HG02938 (cell line): Measurements from ENCODE around the gene NCS1.

Source experiments
- ATAC-seq: cut with Tn5 transposase; IDR thresholded peaks from one replicate; pipeline ENCODE4 v1.9.1; 2021; ENCODE audit warnings: mild to moderate bottlenecking, moderate library complexity; ENCODE audit not compliant: unreplicated experiment

Gene NCS1

DNA sequence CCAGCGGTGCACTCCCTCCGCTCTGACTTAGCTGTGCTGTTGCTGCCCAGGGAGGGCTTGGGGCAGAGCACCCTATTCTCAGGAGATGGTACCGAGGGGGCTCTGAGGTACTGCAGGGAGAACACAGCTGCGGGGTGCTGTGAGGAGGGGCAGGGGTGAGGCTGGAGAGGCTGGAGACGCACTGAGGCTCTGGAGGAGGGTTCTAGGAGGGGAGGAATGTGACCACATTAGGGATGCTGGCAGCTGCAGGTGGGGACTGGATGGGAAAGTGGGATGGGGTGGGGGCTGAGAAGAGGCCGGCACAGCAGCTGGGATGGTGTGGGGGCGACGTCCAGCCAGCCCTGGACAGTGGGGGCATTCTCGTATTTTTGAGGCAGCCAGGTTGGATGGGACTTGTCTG is 20.9 kb downstream of the NCS1 start:
- no peak for ATAC-seq

DNA sequence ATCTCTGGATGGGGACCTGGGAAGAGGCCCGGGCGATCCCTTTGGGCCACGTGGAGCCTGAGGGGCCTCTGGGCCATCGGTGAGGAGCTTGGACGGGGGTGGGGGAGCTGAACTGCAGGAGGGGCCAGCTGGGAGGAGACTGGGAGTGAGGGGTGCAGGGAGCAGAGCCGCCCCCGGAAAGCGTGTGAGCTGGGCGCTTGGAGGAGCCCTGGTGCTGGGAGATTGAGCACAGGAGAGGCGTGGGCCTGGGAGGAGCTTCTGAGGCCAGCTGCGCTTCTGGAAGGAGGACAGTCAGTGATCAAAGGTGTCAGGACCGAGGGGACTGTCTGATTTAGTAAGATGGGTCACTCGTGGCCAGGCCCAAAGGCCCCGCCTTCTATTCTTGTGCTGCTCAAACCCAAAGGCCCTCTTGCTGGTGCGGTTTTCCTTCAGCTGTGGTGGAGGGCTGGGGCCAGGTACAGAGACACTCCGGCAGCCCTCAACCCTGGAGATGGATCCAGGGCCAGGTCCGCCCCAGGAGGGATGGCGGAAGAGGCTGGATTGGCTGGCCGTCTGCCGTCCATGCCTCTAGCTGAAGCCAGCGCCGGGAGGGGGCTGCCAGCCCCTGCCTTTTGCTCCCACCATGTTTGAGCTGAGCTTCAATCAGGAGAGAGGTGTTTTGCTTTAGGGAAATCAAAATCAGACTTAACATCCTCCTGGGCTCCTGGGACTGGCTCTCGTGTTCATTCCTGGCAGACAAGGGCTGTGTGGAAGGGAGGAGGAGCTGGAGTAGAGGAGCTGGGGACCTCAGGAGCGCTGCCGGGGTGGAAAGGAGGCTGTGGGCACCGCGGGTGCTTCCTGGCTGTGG is 21.6 kb downstream of the NCS1 start:
- no peak for ATAC-seq

DNA sequence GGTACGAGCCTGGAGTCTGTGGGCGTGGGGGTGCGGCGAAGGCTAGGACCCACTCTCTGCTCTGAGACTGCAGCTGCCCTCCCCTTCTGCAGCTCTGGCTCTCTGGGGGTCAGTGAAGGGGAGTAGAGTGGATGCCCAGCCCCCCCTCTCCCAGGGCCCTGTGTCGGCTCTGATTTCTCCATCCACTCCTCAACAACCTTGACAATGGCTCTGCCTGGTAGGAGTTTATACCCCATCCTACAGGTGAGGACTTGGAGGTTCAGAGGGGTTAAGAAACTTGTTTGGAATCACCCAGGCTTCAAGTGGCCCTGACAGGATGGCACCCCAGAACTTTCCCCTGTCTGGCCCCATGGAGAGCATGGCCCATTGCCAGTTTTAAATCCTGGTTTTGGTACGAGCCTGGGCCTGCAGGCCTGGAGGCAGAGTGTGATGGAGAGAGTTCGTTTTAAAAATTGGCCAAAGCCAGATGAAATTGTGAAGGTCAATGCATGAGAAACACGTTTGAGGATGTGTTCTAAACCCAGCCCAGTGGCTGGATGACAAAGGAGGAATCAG is 22.3 kb downstream of the NCS1 start:
- no peak for ATAC-seq

DNA sequence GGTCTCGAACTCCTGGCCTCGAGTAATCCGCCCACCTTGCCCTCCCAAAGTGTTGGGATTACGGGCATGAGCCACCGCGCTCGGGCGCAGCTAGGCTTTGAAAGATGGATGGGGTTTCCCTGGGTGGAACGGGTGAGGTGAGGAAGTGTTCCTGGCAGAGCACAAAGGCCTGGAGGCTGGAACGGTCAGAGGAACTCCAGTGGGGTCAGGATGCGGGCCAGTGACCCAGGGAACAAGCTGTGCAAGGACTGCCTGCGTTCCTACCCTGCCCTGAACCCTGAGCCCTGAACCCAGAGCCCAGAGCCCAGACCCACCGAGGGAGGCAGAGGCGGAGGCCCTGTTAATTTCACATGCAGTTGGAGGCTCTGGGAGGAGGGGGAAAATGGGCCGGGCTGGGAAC is 23.4 kb downstream of the NCS1 start:
- ATAC-seq = no peak

DNA sequence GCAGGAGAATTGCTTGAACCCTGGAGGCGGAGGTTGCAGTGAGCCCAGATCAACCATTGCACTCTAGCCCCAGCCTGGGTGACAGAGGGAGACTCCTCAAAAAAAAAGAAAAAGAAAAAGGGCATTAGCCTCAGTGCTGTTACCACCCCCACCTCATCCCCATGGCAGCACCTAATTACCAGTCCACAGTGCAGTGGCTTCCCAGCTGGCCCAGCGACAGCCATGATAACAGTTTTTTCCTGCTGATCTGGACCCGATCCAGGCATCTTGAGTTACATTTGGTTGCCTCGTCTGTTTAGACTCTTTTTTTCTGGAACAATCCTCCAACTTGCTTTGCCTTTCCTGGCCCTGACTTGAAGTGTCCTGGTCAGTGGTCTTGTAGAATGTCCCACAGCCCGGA is 24.4 kb downstream of the NCS1 start:
- ATAC-seq = no peak

DNA sequence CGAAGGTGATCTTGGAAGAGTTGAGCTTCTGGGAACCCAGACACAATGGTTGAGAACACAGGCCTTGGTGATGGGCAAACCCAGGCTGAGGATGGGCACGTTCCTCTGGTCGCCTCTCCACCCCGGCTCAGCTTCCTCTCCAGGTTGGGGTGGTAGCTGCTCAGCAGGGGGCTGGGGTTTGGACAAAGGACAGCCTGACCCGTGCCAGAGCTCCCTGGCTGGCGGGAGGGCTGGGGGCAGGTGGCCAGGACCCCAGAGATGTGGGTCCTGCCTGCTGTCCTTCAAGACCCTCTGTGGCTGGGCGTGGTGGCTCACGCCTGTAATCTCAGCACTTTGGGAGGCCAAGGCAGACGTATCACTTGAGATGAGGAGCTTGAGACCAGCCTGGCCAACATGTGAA is 25.2 kb downstream of the NCS1 start:
- ATAC-seq = no peak

DNA sequence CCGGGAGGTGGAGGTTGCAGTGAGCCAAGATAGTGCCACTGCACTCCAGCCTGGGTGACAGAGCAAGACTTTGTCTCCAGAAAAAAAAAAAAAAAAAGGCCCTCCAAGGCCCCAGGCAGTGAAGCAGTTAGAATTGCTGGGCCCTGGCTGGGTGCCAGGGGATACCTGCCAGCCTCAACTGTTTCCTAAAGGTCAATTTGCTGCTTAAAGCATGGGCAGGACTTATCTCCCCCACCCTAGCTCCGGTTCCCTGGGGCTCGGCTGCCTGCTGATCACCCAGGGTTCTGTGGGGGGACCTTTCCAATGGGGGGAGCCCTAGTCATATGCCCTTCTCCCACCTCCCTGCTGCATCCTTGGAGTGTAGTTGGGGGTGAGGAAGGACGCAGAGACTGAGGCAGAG is 25.7 kb downstream of the NCS1 start:
- no peak for ATAC-seq

DNA sequence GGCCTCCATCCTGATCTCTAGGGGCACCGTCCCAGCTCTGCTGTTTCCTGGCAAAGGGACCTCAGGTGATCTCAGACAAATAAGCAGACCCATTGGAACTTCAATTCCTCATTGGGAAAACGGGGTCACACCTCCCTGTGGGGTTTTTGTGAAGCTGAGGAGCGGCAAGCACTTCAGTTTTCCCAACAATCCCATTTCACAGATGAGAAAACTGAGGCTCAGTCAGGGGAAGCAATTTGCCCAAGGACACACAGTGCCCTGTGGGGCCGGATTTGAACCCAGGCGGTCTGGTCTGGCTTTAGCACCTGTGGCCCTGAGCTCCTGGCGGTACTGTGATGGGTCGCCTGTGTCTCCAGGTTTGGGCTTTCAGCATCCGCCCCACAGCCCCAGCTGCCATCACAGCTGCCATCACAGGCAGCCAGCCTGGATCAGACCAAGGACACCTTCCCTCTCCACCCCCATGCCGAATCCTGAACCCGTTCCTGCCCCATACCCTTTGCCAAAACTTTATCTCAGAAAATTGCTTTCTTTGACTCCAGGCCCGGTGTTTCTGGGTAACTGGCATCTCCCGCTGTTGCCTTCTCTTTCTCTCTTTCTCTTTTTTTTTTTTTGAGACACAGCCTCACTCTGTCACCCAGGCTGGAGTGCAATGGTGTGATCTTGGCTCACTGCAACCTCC is 26.4 kb downstream of the NCS1 start:
- no peak for ATAC-seq

DNA sequence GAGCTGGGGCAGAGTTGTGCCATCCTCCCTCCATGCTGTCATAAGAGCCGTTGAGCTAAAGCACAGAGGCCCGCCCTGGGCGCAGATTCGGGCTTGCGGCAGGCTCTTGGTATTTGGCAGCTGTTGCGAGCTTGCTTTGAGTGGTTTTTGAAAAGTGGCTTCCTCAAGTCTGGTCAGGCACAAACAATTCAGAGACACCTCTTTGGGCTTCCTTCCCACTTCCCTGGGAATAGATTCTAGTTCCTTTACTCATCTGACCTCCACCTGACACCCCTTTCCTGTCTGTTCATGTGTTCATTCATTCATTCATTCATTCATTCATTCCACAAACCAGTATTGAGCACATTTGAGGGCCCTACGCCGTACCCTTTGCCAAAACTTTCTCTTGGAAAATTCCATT is 27.4 kb downstream of the NCS1 start:
- ATAC-seq = no peak

DNA sequence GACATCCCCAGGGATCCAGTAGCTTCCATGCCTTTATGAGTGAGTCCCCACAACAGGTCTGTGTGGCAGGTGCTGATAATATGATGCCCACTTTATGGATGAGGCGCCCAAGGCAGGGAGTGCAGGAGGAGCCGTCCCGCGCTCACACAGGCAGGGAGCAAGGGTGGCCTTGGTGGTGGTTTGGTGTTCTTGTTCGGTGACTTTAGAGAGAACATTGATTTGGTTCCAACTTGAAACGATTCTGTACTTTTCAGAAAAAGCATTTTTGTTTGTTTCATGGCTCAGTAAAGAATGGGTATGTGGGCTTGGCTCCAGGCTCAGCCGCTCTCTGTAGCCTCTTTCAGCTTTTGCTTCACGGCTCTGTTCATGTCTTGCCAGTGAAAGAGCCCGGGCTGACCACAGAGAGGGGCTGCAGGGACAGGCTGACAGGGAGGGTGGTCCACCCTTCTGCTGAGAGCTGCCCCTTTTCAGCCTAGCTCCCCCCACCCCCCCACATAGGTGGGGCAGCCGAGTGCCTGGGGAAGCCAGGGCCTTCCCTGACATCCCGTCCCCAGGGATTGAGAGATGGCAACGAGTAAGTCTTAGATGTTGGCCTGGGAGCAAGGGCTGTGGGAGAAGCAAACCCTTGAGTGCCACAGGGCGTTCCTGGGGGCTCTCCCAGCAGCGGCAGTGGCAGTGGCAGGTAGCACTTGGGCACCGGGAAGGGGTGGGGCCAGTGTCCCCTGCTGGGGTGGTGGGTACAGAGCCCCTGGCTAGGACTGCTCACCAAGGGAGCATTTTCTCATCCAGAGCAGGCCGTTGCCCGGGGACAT is 28.0 kb downstream of the NCS1 start:
- no peak for ATAC-seq

DNA sequence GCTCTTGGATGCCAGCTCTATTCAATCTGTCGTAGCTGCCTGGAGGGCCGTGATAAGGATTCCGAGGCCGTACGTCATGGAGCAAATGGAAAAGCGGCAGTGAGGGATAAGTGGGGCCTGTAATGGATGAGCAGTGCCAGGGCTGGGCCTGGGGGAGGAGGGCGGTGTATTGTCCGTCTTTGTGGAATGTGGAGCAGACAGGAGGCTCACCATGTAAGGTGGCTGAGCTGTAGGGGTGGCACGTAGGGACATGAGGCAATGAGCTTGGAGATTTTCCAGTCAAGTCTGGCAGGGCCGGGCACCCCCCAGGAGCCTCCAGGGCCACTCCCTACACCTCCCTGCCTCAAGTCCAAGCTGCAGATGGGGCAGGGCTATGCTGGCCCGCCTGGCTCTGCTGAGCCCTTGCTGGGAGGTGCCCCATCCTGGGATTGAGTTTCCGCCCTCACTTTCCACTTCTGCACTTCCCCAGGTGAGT is 29.2 kb downstream of the NCS1 start:
- ATAC-seq = no peak

DNA sequence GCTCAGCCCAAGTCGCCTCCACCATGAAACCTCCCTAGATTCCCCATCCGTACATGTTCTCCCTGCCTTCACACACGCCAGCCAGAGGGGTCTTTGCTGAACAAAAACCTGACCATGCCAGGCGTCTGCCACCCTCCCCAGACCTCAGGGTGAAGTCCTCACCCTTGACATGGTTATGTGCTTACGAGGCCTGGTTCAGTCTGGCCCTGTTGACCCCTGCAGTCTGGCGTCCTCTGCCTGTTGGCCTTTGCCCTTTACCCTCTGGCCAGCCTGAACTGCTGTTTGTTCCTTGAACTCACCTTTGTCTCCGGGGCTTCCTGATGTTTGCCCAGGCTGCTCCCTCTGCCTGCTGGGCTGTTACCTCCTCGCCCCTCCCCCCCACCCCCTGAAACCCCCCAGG is 29.8 kb downstream of the NCS1 start:
- no peak for ATAC-seq

DNA sequence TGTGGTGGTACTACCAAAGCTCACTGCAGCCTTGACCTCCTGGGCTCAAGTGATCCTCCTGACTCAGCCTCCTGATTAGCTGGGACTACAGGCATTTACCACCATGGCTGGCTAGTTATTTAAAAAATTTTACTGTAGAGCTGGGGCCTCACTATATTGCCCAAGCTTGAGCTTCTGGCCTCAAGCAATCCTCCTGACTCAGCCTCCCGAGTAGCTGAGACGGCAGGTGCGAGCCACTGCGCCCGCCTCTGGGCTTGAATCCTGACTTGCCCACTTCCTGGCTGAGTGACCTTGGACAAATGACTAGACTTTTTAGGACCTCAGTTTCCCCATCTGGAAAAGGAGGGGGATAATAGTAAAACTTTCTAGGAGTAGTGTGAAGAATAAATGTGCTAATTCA is 32.1 kb downstream of the NCS1 start:
- no peak for ATAC-seq

DNA sequence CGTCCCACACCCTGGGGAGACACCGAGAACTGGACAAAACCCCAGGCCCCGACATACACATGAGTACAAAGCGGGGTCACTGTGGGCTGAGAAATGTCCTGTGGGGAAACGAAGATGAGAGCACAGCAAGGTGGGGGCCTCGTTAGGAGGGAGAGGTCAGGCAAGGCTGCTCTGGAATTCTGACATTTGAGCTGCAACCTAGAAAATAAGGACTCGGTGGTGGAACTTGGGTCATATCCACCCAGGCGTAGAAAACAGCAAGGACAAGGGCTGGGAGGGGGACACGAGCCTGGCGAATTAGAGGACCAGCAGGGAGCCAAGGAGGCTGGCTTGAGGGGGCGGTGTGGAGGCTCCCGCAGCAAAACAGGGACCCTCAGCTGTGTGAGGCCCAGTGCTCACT is 32.8 kb downstream of the NCS1 start:
- no peak for ATAC-seq

DNA sequence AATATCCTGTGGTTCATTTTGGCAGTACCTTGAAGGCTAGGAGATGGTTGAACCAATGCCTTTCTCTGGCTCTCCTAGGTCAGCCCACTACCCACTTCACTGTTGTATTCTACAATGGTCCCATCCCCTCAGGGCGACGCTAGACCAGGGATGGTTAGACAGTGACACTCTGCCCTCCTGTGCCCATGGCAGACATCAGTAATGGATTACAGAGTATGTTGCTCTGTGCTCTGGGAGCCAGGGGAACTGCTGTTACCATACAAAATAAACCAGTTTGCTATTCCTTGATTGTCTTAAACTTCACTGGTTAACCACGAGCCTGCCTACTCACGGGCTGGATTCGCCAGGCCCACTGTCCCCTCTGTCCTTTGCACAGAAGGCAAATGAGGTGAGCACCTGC is 33.7 kb downstream of the NCS1 start:
- no peak for ATAC-seq

DNA sequence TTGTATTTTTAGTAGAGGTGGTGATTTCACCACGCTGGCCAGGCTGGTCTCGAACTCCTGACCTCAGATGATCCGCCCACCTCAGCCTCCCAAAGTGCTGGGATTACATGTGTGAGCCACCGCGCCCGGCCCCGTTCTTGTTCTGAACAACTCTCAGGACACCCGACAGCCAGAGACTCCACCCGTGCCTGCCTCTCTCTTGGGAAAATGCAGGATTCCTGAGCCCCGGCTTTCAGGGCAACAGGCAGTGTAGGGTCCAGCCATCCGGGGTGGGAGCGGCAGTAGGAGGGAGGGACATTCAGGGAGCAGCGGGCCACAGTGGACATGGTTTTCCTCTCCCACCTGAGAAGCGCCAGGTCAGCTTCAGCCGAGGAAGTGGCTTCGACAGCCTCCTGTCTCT is 34.4 kb downstream of the NCS1 start:
- ATAC-seq = no peak

DNA sequence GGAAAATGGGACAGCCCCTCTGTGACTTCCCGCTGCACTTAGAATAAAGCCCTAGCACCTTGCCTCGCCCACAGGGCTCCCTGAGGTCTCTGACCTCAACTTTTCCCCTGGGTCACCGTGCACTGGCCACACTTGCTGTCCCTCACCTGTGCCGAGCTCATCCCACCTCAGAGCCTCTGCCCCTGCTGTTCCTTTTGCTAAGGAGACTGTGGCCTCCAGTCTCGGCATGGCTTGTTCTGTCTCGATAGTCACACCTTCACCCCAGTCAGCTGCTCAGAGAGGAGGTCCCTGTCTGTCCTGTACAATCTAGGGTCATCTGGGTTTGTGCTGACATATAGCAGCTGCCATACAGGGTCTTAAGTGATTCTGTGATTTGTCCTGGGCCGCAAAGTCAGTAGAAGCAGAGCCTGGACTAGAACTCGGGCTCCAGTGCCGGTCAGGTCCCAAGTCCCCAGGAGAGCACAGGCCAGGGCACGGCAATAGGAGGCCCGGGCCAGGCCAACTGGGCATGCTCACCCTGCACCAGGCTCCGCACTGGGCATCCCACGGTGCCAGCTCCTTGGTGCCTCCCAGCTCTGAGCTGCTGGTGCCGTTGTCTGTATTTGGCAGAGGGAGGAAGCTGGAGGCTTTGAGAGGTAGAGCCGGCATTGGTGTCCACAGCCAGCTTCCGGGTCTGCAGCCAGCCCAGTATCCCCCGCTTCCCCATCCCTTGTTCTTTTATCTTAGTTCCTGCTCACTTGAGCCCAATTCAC is 35.2 kb downstream of the NCS1 start:
- ATAC-seq = no peak

DNA sequence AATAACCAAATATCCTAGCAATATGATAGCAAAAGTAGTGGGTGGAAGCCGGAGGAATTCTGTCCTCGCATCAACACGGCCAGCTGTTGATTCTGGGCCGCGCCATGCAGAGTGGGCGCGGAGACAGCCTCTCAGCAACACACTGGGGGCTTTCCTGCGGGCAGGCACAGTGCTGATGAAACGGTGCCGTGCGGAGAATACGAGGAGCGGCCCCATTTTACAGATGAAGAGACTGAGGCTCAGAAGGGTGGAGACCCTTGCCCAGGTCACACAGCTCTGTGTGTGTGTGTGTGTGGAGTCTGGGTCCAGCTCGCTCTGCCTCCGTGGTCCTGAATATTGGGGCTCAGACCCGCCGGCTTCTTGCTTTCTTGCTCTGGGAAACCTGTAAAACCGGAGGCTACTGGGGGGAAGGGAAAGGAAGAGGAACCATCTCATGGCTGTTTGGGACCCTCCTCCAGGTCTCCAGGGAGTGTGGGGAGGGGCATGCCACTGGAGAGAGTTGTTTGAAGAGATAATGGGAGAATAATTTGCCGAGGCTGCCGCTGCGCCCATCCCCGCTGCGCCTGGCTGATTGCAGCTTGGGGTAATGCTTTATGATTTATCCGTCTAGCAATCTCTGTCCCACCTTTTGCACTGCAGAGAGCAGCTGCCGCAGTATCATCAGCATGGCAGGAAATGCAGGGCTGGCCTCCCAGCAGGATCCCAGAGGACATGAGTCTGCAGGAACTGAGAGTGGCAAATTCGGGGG is 36.6 kb downstream of the NCS1 start:
- ATAC-seq = no peak

DNA sequence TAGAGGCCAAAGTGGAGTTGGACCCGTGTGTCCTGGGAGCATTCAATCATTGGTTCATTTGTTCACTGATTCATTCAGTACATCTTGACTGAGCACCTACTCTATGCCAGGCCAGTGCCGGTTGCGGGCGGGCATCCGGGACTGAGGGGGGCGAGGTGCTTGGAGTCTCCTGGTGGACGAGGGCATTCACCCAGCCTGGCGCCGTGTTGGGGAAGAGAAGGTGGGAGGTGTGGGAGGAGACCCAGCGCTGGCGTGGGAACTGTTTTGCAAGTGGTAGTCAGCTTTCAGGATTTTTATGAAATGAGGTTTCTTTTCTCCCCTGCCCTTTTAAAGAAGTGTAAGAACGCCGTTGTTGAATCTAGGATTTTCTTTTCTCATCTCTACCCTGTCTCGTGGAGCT is 37.2 kb downstream of the NCS1 start:
- no peak for ATAC-seq
